Measurements from ENCODE around the gene FAM167B.

DNA sequence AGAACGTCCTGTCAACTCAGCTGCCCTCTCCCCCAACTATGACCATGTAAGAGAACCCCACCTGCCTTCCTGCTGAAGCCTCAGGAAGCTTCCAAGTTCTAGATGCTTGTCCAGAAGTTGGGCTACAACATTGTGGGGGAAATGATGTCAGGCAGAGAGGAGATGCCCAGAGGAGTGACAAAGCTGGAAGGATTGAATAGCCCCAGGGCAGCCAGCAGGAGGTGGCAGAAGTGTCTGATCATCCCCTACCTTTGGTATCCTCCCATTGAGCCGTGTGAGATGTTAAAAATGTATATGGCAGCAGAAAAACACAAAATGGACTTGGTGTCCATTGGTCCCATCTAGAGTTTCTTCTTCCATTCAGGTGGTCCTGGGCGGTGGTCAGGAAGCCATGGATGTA, 18.3 kb upstream of the FAM167B start:
- TF ChIP-seq, protein P1, sequence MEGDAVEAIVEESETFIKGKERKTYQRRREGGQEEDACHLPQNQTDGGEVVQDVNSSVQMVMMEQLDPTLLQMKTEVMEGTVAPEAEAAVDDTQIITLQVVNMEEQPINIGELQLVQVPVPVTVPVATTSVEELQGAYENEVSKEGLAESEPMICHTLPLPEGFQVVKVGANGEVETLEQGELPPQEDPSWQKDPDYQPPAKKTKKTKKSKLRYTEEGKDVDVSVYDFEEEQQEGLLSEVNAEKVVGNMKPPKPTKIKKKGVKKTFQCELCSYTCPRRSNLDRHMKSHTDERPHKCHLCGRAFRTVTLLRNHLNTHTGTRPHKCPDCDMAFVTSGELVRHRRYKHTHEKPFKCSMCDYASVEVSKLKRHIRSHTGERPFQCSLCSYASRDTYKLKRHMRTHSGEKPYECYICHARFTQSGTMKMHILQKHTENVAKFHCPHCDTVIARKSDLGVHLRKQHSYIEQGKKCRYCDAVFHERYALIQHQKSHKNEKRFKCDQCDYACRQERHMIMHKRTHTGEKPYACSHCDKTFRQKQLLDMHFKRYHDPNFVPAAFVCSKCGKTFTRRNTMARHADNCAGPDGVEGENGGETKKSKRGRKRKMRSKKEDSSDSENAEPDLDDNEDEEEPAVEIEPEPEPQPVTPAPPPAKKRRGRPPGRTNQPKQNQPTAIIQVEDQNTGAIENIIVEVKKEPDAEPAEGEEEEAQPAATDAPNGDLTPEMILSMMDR (IDR thresholded peaks at IDR 0.05; ENCODE audit: low read depth, low read length) = no peak
- no peak for TF ChIP-seq EZH2phosphoT487 (IDR thresholded peaks at IDR 0.05; ENCODE audit: low read depth)

All from OCI-LY3 (cell line).